GM12874 (cell line): Measurements from ENCODE around the gene HOXD4.

ENCODE experiments used
- TF ChIP-seq, protein P1 (sequence below): IDR thresholded peaks from 2 replicates; pipeline ENCODE4 v1.5.1; 2011; ENCODE audit warnings: low read depth, mild to moderate bottlenecking, control low read depth, low read length, moderate library complexity; ENCODE audit not compliant: insufficient read depth

HOXD4 gene

DNA sequence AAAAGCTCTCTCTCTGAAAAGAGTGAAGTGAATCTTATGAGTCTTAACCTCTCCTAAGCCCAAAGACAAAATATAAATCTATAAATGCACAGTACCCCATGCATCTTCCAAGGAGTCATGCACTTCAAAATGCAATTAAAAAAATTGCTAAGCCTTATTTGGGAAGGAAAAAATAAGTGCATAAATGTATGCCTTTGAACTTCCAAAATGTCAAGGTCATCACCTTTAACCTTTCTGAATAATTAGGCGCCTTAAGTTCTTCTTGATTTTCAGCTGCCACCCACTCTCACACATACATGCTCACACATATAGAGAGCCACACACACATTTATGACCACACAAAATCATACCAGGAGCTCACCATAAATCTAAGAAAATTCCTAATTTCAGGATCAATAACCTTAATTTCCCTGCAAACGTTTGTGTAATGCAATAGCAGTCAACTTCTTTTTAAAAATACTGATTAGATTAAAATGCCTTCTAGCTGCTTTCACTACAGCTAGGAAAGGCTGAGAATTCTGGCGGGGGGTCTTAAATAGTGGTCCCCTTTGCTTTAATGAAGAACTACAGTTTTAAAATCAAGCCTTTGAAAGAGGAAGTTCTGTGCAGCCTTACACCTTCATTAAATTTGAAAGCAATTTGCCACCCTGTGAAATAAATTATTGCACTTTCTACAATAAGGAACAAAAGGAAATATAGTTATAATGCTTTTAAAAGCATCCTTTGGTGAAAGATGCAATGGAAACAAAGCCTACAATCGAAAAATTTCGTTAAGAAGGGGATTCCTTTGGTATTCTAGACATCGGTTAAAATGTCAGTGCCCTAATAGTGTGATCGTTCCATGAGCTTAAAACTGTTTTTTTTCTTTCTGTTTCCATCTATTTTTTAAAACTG is 40.7 kb upstream of the HOXD4 start:
- TF ChIP-seq, protein P1, sequence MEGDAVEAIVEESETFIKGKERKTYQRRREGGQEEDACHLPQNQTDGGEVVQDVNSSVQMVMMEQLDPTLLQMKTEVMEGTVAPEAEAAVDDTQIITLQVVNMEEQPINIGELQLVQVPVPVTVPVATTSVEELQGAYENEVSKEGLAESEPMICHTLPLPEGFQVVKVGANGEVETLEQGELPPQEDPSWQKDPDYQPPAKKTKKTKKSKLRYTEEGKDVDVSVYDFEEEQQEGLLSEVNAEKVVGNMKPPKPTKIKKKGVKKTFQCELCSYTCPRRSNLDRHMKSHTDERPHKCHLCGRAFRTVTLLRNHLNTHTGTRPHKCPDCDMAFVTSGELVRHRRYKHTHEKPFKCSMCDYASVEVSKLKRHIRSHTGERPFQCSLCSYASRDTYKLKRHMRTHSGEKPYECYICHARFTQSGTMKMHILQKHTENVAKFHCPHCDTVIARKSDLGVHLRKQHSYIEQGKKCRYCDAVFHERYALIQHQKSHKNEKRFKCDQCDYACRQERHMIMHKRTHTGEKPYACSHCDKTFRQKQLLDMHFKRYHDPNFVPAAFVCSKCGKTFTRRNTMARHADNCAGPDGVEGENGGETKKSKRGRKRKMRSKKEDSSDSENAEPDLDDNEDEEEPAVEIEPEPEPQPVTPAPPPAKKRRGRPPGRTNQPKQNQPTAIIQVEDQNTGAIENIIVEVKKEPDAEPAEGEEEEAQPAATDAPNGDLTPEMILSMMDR, result no peak

DNA sequence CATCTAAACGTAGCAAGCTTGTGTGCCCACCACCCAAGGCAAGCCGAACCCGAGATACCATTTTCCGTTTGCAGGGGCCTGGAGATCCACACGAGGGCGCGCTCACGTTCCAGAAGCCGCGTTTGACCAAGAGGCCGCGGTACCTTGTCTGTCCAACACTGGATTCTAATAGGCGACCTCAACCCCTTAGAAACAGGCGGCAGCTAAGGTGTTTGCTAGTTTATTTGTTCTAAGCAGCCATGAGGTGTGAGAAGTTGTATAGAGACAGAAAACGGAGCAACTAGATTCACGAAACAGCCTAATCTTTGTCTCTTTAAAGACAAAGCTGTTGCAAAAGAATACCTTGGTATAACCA is 40.1 kb upstream of the HOXD4 start:
- TF ChIP-seq, protein P1, result peak; percentile 77

- TF ChIP-seq, protein P1, result no peak
These were observed 39.4 kb upstream of the HOXD4 start for GRCh38 chr2:176111846-176112374.

- TF ChIP-seq, protein P1, result no peak
These were observed 38.7 kb upstream of the HOXD4 start for GRCh38 chr2:176112375-176113302.

- TF ChIP-seq, protein P1, result no peak
These were observed 37.0 kb upstream of the HOXD4 start for GRCh38 chr2:176114120-176114929.

- TF ChIP-seq, protein P1, result no peak
These were observed 36.3 kb upstream of the HOXD4 start for GRCh38 chr2:176114930-176115625.
